Measurements from ENCODE around the gene DNAJC16. TPM values are rescaled to one million over a fixed set of nuclear protein-coding genes. Genes with fewer than 3 reads are reported as not detected.

Gene DNAJC16
- total and polyA plus RNA-seq, 9 of the 15 experiments (the other 6 are each of a cell fraction or from before 2014, with no cell fraction given), result 6.9 to 16.8 (median 12.8) TPM

- TF ChIP-seq MYBL2 (IDR thresholded peaks at IDR 0.05; ENCODE audit: low read depth) (no peak), MYBL2 (CRISPR knock-in tag; IDR thresholded peaks at IDR 0.05; ENCODE audit: borderline replicate concordance) (no peak), ERF (CRISPR knock-in tag; IDR thresholded peaks at IDR 0.05) (no peak), ZNF282 (CRISPR knock-in tag; IDR thresholded peaks at IDR 0.05) (no peak), ZZZ3 (IDR thresholded peaks at IDR 0.05) (no peak), ZNF140 (CRISPR knock-in tag; IDR thresholded peaks at IDR 0.05) (no peak), RUNX1 (IDR thresholded peaks at IDR 0.05; ENCODE audit: low read depth) (no peak), MYNN (IDR thresholded peaks at IDR 0.05) (no peak), MYNN (CRISPR knock-in tag; IDR thresholded peaks at IDR 0.05) (no peak), CC2D1A (IDR thresholded peaks at IDR 0.05) (no peak), ARID3A (IDR thresholded peaks at IDR 0.05; ENCODE audit: borderline replicate concordance, low read depth, low read length) (no peak), MLX (CRISPR knock-in tag; conservative IDR thresholded peaks at IDR 0.05) (no peak), SNRNP70 (optimal IDR thresholded peaks at IDR 0.05; ENCODE audit: low read depth, low read length) (no peak), HSF4 (CRISPR knock-in tag; IDR thresholded peaks at IDR 0.05; ENCODE audit: borderline replicate concordance) (no peak), FIP1L1 (IDR thresholded peaks at IDR 0.05; ENCODE audit: low read depth, low read length, poor library complexity, severe bottlenecking) (no peak), NCOA1 (IDR thresholded peaks at IDR 0.05; ENCODE audit: low read depth) (0 out of 2 replicates have a peak, but pooled peaks have one; percentile 23), ZNF280B (CRISPR knock-in tag; IDR thresholded peaks at IDR 0.05) (no peak), ZBTB7A (IDR thresholded peaks at IDR 0.05; ENCODE audit: borderline replicate concordance, control insufficient read depth, low read depth, low read length) (no peak), DACH1 (IDR thresholded peaks at IDR 0.05; ENCODE audit: partially characterized antibody) (peak; percentile 11), PHB2 (IDR thresholded peaks at IDR 0.05; ENCODE audit: low read depth) (no peak), ZNF449 (CRISPR knock-in tag; IDR thresholded peaks at IDR 0.05) (no peak), ZNF197 (CRISPR knock-in tag; IDR thresholded peaks at IDR 0.05; ENCODE audit: low read depth) (no peak), XRCC4 (IDR thresholded peaks at IDR 0.05; ENCODE audit: extremely low read depth, insufficient read depth, insufficient read length) (no peak), RBM22 (IDR thresholded peaks at IDR 0.05; ENCODE audit: low read depth, low read length, poor library complexity, severe bottlenecking) (no peak), CBFB (CRISPR knock-in tag; IDR thresholded peaks at IDR 0.05) (no peak)
Observed at GRCh38 chr1:15616373-15617172, 89.9 kb downstream of the DNAJC16 start (continued).

Measured in K562 (cell line).